HEK293 (cell line): ENCODE results near the gene FAM124A.

Source experiments
- CTCF ChIA-PET: fragments of 350-600 bp; formaldehyde crosslinking; extraction: SDS; loops from one replicate; lab custom pipeline; 2021; ENCODE audit warnings: antibody characterized with exemption; lab: Yijun Ruan, JAX
- POLR2A ChIA-PET: fragments of 300-600 bp; formaldehyde crosslinking; extraction: SDS; loops from one replicate; lab custom pipeline; 2020; ENCODE audit warnings: antibody characterized with exemption, inconsistent platforms; lab: Yijun Ruan, JAX
- H3K27ac ChIP-seq: fragments of 200-500 bp; sonication (Bioruptor generic); 2 replicates; pipeline ENCODE4 v1.5.1; 2014; ENCODE audit warnings: low read depth, low read length, control low read depth, inconsistent platforms; ENCODE audit errors: extremely low read depth
- H3K36me3 ChIP-seq, 2 experiments: fragments of 200-500 bp in 1 of 2; sonication (Bioruptor generic) in 1 of 2; 1 replicate in 1 of 2; 2 replicates in 1 of 2; pipeline ENCODE4 v1.5.1; 2014 to 2017; ENCODE audit warnings: inconsistent platforms in 2 of 2, low read length in 2 of 2; ENCODE audit not compliant: control insufficient read depth in 2 of 2, insufficient read depth in 1 of 2
- H3K4me1 ChIP-seq: fragments of 200-500 bp; sonication (Bioruptor generic); 2 replicates; pipeline ENCODE4 v1.5.1; 2014; ENCODE audit warnings: mild to moderate bottlenecking, low read length, inconsistent platforms; ENCODE audit not compliant: control insufficient read depth, insufficient read depth
- H3K4me3 ChIP-seq: 2 replicates; pipeline ENCODE4 v1.5.1; 2011; ENCODE audit warnings: low read depth, mild to moderate bottlenecking, control low read depth, low read length, moderate library complexity
- H3K9me3 ChIP-seq: fragments of 200-500 bp; sonication (Bioruptor generic); 2 replicates; pipeline ENCODE4 v1.5.1; 2014; ENCODE audit warnings: low read depth, low read length, inconsistent platforms; ENCODE audit not compliant: control insufficient read depth, insufficient read depth
- BCL11B ChIP-seq: fragments of 450-650 bp; formaldehyde crosslinking; IDR thresholded peaks from 2 replicates; pipeline ENCODE4 v1.5.1; 2016; ENCODE audit warnings: low read depth, missing biosample characterization, missing genetic modification characterization
- FEZF1 ChIP-seq: fragments of 450-650 bp; formaldehyde crosslinking; IDR thresholded peaks from 2 replicates; pipeline ENCODE4 v1.5.1; 2016; ENCODE audit warnings: missing biosample characterization, missing genetic modification characterization
- GLI2 ChIP-seq: fragments of 450-650 bp; formaldehyde crosslinking; IDR thresholded peaks from 2 replicates; pipeline ENCODE4; 2017; ENCODE audit warnings: missing biosample characterization, missing genetic modification characterization, low read depth, borderline replicate concordance
- GLIS1 ChIP-seq: fragments of 450-650 bp; formaldehyde crosslinking; IDR thresholded peaks from 2 replicates; pipeline ENCODE4 v1.5.1; 2016; ENCODE audit warnings: missing biosample characterization, missing genetic modification characterization
- HOXD13 ChIP-seq: sonication (generic); formaldehyde crosslinking; IDR thresholded peaks from 2 replicates; pipeline ENCODE4 v1.8.0; 2022; ENCODE audit warnings: missing genetic modification reagents, borderline replicate concordance
- KLF16 ChIP-seq: fragments of 450-650 bp; formaldehyde crosslinking; IDR thresholded peaks from 2 replicates; pipeline ENCODE4 v1.5.1; 2017; ENCODE audit warnings: missing biosample characterization, missing genetic modification characterization
- KLF8 ChIP-seq: fragments of 450-650 bp; formaldehyde crosslinking; IDR thresholded peaks from 2 replicates; pipeline ENCODE4 v1.5.1; 2016; ENCODE audit warnings: missing biosample characterization, missing genetic modification characterization
- MZF1 ChIP-seq: fragments of 450-650 bp; formaldehyde crosslinking; IDR thresholded peaks from 2 replicates; pipeline ENCODE4 v1.5.1; 2017; ENCODE audit warnings: missing biosample characterization, missing genetic modification characterization, borderline replicate concordance
- SALL2 ChIP-seq: fragments of 450-650 bp; formaldehyde crosslinking; IDR thresholded peaks from 2 replicates; pipeline ENCODE4 v1.5.0; 2017; ENCODE audit warnings: missing biosample characterization, mild to moderate bottlenecking, missing genetic modification characterization, borderline replicate concordance
- TSHZ1 ChIP-seq: fragments of 450-650 bp; formaldehyde crosslinking; IDR thresholded peaks from 2 replicates; pipeline ENCODE4 v1.5.1; 2016; ENCODE audit warnings: missing biosample characterization, missing genetic modification characterization, borderline replicate concordance
- ZBTB1 ChIP-seq: fragments of 450-650 bp; formaldehyde crosslinking; IDR thresholded peaks from 2 replicates; pipeline ENCODE4 v1.5.1; 2016; ENCODE audit warnings: missing biosample characterization, missing genetic modification characterization
- ZBTB20 ChIP-seq: fragments of 450-650 bp; formaldehyde crosslinking; IDR thresholded peaks from 2 replicates; pipeline ENCODE4 v1.5.1; 2016; ENCODE audit warnings: missing biosample characterization, missing genetic modification characterization
- ZBTB49 ChIP-seq: fragments of 450-650 bp; formaldehyde crosslinking; IDR thresholded peaks from 2 replicates; pipeline ENCODE4 v1.5.1; 2016; ENCODE audit warnings: missing biosample characterization, missing genetic modification characterization, low read depth
- ZFHX2 ChIP-seq: fragments of 450-650 bp; formaldehyde crosslinking; conservative IDR thresholded peaks from 2 replicates; pipeline ENCODE4 v1.5.1; 2016; ENCODE audit warnings: missing biosample characterization, missing genetic modification characterization
- ZIC2 ChIP-seq: fragments of 450-650 bp; formaldehyde crosslinking; IDR thresholded peaks from 2 replicates; pipeline ENCODE4 v1.5.1; 2016; ENCODE audit warnings: missing biosample characterization, missing genetic modification characterization
- ZNF146 ChIP-seq: fragments of 450-650 bp; formaldehyde crosslinking; IDR thresholded peaks from 2 replicates; pipeline ENCODE4 v1.5.1; 2016; ENCODE audit warnings: missing biosample characterization, missing genetic modification characterization
- ZNF169 ChIP-seq: fragments of 450-650 bp; formaldehyde crosslinking; IDR thresholded peaks from 2 replicates; pipeline ENCODE4 v1.5.1; 2016; ENCODE audit warnings: missing biosample characterization, missing genetic modification characterization
- ZNF184 ChIP-seq: fragments of 450-650 bp; IDR thresholded peaks from 2 replicates; pipeline ENCODE4 v1.5.1; 2018; ENCODE audit warnings: missing biosample characterization, mild to moderate bottlenecking, missing genetic modification characterization
- ZNF266 ChIP-seq: fragments of 450-650 bp; formaldehyde crosslinking; IDR thresholded peaks from 2 replicates; pipeline ENCODE4 v1.5.1; 2016; ENCODE audit warnings: missing biosample characterization, missing genetic modification characterization, low read depth
- ZNF391 ChIP-seq: fragments of 450-650 bp; formaldehyde crosslinking; IDR thresholded peaks from 2 replicates; pipeline ENCODE4 v1.5.1; 2016; ENCODE audit warnings: low read depth, missing biosample characterization, missing genetic modification characterization, borderline replicate concordance
- ZNF416 ChIP-seq: fragments of 450-650 bp; formaldehyde crosslinking; IDR thresholded peaks from 2 replicates; pipeline ENCODE4 v1.5.1; 2016; ENCODE audit warnings: missing biosample characterization, missing genetic modification characterization
- ZNF449 ChIP-seq: fragments of 450-650 bp; formaldehyde crosslinking; IDR thresholded peaks from 2 replicates; pipeline ENCODE4 v1.5.1; 2017; ENCODE audit warnings: missing biosample characterization, mild to moderate bottlenecking, missing genetic modification characterization, moderate library complexity
- ZNF510 ChIP-seq: fragments of 450-650 bp; formaldehyde crosslinking; IDR thresholded peaks from 2 replicates; pipeline ENCODE4 v1.5.1; 2018; ENCODE audit warnings: mild to moderate bottlenecking, missing genetic modification characterization, missing biosample characterization; ENCODE audit not compliant: insufficient replicate concordance
- ZNF600 ChIP-seq: fragments of 450-650 bp; formaldehyde crosslinking; IDR thresholded peaks from 2 replicates; pipeline ENCODE4 v1.5.1; 2016; ENCODE audit warnings: missing biosample characterization, missing genetic modification characterization
- ZNF626 ChIP-seq: fragments of 450-650 bp; sonication (Bioruptor Pico); formaldehyde crosslinking; IDR thresholded peaks from 2 replicates; pipeline ENCODE4 v1.5.1; 2018; ENCODE audit warnings: missing biosample characterization, missing genetic modification characterization, inconsistent platforms
- ZNF660 ChIP-seq: fragments of 450-650 bp; IDR thresholded peaks from 2 replicates; pipeline ENCODE4 v1.5.1; 2018; ENCODE audit warnings: missing biosample characterization, mild to moderate bottlenecking, missing genetic modification characterization
- ZNF76 ChIP-seq: fragments of 450-650 bp; formaldehyde crosslinking; IDR thresholded peaks from 2 replicates; pipeline ENCODE4; 2016; ENCODE audit warnings: low read depth, missing biosample characterization, missing genetic modification characterization, borderline replicate concordance
- ZSCAN16 ChIP-seq: fragments of 450-650 bp; formaldehyde crosslinking; IDR thresholded peaks from 2 replicates; pipeline ENCODE4 v1.5.1; 2016; ENCODE audit warnings: missing biosample characterization, missing genetic modification characterization
- ZSCAN4 ChIP-seq: fragments of 450-650 bp; formaldehyde crosslinking; IDR thresholded peaks from 2 replicates; pipeline ENCODE4 v1.5.1; 2017; ENCODE audit warnings: missing biosample characterization, missing genetic modification characterization

FAM124A gene

GRCh38 chr13:51234676-51235075 lies 12.5 kb downstream of the FAM124A start:
- Histone ChIP-seq H3K36me3 (no peaks in the 10 kb centered on the region), H3K9me3 (no peaks in the 10 kb centered on the region), H3K27ac (no peak overlapping the region), H3K4me1 (no peaks in the 10 kb centered on the region), H3K4me3 (no peak overlapping the region)
- TF ChIP-seq ZNF600 (tag by site-specific recombination) (no peak), ZNF76 (no peak), ZNF184 (tag by site-specific recombination) (no peak), SALL2 (tag by site-specific recombination) (no peak), KLF16 (tag by site-specific recombination) (no peak), BCL11B (no peak), ZSCAN4 (no peak), ZNF266 (tag by site-specific recombination) (no peak), ZNF391 (tag by site-specific recombination) (no peak), HOXD13 (CRISPR knock-in tag) (no peak), ZIC2 (tag by site-specific recombination) (no peak), ZBTB1 (tag by site-specific recombination) (no peak), ZSCAN16 (tag by site-specific recombination) (no peak), ZNF660 (tag by site-specific recombination) (no peak), TSHZ1 (tag by site-specific recombination) (no peak), ZNF146 (tag by site-specific recombination) (no peak), ZNF416 (tag by site-specific recombination) (no peak), ZBTB49 (tag by site-specific recombination) (no peak)
- POLR2A ChIA-PET, result no interaction called here
- CTCF ChIA-PET, result interaction anchor here (1.1 kb wide), 1 partner anchor 11 kb away, joined by 3 read pairs; no protein-coding TSS in a partner anchor

- H3K27ac ChIP-seq, result no peak overlapping the region
- TF ChIP-seq ZNF510 (no peak), ZNF626 (tag by site-specific recombination) (no peak), ZNF449 (no peak), GLIS1 (tag by site-specific recombination) (no peak), KLF8 (no peak), GLI2 (tag by site-specific recombination) (no peak), ZFHX2 (tag by site-specific recombination) (no peak), MZF1 (tag by site-specific recombination) (no peak), FEZF1 (tag by site-specific recombination) (no peak), ZBTB20 (tag by site-specific recombination) (no peak), ZNF169 (no peak)
- ChIA-PET POLR2A (no interaction called here), CTCF (interaction anchor here (1.1 kb wide), 1 partner anchor 11 kb away, joined by 3 read pairs; no protein-coding TSS in a partner anchor)
- H3K4me1 ChIP-seq, result no peaks in the 10 kb centered on the region
- H3K4me3 ChIP-seq, result no peak overlapping the region
- no peaks in the 10 kb centered on the region for H3K9me3 ChIP-seq
- H3K36me3 ChIP-seq, result no peaks in the 10 kb centered on the region
Observed at GRCh38 chr13:51235186-51235585, 13.0 kb downstream of the FAM124A start.
